Measurements from ENCODE around the gene PPM1K. TPM values are rescaled to one million over a fixed set of nuclear protein-coding genes. Genes with fewer than 3 reads are reported as not detected.

PPM1K gene
- total RNA-seq, 1 donor from 2014 or later = 36.5 TPM

DNA sequence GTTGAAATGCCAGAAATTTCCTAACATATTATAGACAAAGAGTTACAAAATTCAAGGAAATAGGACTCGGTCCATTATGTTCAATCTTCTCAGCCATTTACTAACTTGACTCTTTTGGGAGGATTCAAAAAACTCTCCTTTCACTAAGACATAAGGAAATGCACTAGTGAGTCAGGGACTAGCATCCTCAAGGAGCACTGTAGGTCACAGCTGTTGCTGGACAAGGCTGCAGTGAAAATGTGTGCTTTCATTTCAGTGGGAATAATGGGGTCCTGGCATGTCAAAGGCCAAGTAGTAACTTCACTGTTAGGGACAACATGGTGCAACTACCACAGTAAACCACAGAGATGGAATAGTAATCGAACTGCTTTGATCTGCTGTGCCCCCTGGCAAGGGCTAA, 69.0 kb downstream of the PPM1K start:
- Histone ChIP-seq H3K4me1 (no peaks in the 10 kb centered on the region), H3K36me3 (no peaks in the 10 kb centered on the region), H3K4me3 (no peak overlapping the region), H3K9me3 (no peaks in the 10 kb centered on the region), H3K27me3 (ENCODE audit: low read depth) (no peaks in the 10 kb centered on the region), H3K27ac (no peak overlapping the region)
- intact Hi-C loops (cut with DNase I) = loop anchor here (10.0 kb wide), 2 partner anchors 181 to 299 kb away; no protein-coding TSS in a partner anchor
- DNase-seq (no peak), ATAC-seq (no peak)
- TF ChIP-seq, protein P1, sequence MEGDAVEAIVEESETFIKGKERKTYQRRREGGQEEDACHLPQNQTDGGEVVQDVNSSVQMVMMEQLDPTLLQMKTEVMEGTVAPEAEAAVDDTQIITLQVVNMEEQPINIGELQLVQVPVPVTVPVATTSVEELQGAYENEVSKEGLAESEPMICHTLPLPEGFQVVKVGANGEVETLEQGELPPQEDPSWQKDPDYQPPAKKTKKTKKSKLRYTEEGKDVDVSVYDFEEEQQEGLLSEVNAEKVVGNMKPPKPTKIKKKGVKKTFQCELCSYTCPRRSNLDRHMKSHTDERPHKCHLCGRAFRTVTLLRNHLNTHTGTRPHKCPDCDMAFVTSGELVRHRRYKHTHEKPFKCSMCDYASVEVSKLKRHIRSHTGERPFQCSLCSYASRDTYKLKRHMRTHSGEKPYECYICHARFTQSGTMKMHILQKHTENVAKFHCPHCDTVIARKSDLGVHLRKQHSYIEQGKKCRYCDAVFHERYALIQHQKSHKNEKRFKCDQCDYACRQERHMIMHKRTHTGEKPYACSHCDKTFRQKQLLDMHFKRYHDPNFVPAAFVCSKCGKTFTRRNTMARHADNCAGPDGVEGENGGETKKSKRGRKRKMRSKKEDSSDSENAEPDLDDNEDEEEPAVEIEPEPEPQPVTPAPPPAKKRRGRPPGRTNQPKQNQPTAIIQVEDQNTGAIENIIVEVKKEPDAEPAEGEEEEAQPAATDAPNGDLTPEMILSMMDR (IDR thresholded peaks at IDR 0.05) = no peak

DNA sequence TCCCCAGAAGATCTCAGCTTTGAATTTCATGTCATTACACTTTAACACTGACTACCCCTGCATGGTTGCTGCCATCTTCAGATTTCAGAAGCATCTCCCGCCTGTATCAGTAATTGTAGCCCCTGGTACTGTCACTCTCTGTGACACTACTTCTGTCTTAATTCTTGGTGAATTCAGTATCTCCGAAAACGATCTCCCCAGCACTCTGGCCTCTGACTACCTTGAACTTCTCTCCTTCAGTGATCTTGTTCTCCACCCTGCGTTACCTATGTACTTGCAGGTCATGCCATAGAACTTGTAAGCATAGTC, 72.2 kb downstream of the PPM1K start:
- DNase-seq (no peak), ATAC-seq (peak in 1 of 2 donors; percentile 13)
- Histone ChIP-seq H3K9me3 (no peaks in the 10 kb centered on the region), H3K4me1 (no peaks in the 10 kb centered on the region), H3K27ac (no peak overlapping the region), H3K36me3 (no peaks in the 10 kb centered on the region), H3K27me3 (ENCODE audit: low read depth) (no peaks in the 10 kb centered on the region), H3K4me3 (no peak overlapping the region)
- intact Hi-C loops (cut with DNase I) = loop anchor here (10.0 kb wide), 2 partner anchors 177 to 303 kb away; no protein-coding TSS in a partner anchor
- TF ChIP-seq, protein P1 (IDR thresholded peaks at IDR 0.05) = no peak

DNA sequence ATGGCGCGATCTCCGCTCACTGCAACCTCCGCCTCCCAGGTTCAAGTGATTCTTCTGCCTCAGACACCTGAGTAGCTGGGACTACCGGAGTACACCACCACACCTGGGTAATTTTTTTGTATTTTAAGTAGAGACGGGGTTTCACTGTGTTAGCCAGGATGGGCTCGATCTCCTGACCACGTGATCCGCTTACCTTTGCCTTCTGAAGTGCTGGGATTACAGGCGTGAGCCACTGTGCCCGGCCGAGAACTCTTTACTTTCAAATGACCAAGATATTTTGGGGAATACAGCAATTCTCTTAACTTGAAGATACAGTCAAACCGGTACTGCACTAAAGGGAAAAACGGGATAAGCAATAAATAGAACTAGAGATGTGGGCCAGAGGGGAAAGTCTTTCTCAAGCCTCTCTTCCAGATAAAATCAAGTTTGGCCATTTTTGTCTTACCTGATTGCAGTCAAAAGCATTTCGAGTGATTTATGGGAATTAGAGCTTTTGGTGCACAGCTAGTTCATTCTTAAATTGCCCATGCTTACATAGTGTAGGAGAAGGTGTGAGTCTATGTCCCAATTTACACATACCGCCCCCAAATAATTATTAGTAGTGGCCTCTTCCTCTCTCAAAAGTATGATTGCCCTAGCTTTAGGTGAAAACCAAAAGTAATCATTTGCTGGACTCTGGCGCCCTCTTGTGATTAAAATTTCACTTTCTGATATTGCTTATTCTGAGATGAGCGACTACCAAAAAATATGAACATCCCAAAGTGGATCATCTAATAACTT, 72.7 kb downstream of the PPM1K start:
- Histone ChIP-seq H3K4me3 (no peak overlapping the region), H3K27ac (no peak overlapping the region), H3K36me3 (no peaks in the 10 kb centered on the region), H3K27me3 (ENCODE audit: low read depth) (no peaks in the 10 kb centered on the region), H3K4me1 (no peaks in the 10 kb centered on the region), H3K9me3 (no peaks in the 10 kb centered on the region)
- intact Hi-C loops (cut with DNase I) = loop anchor here (10.0 kb wide), 2 partner anchors 177 to 303 kb away; no protein-coding TSS in a partner anchor
- ATAC-seq (peak; percentile 41 to 79), DNase-seq (no peak)
- TF ChIP-seq, protein P1 (IDR thresholded peaks at IDR 0.05) = peak; percentile 67

DNA sequence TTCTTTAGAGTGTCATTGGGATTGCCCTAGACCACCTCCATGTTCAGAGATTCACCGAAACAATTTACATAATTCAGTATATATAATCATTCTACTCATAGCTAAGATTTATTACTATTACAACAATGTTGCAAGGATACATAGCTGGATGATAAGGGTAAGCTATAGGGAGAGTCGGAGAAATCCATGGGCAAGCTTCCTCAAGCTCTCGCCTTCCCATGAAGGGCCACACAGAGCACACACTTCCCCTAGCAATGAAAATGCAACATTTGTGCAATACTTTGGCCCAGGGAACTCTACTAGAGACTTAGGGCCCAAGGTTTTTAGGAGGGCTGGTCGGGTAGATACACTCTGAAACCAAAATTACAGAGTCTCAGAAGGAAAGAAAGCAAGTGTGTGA, 76.2 kb downstream of the PPM1K start:
- TF ChIP-seq, protein P1 (IDR thresholded peaks at IDR 0.05) = no peak
- DNase-seq (no peak), ATAC-seq (no peak)
- Histone ChIP-seq H3K4me3 (no peak overlapping the region), H3K27ac (no peak overlapping the region), H3K27me3 (ENCODE audit: low read depth) (no peaks in the 10 kb centered on the region), H3K36me3 (no peaks in the 10 kb centered on the region), H3K9me3 (no peaks in the 10 kb centered on the region), H3K4me1 (peaks cover 12% of the 10 kb centered on the region)
- intact Hi-C loops (cut with DNase I) = no loop called here

Other genes starting within 250 kb of the PPM1K start
- 9.1 TPM for gene ABCG2, start 125.9 kb downstream of the PPM1K start, total RNA-seq
- gene HERC6, start 94.3 kb upstream of the PPM1K start, total RNA-seq = 15.8 TPM
- 27.6 TPM for gene HERC5, start 172.6 kb upstream of the PPM1K start, total RNA-seq
- 57.6 TPM for gene PYURF, start 239.2 kb upstream of the PPM1K start, total RNA-seq